ENCODE measurements around the gene THUMPD2. TPM values are rescaled to one million over a fixed set of nuclear protein-coding genes. Genes with fewer than 3 reads are reported as not detected.

Gene THUMPD2
- total RNA-seq, 1 experiment from 2014 or later = 19.5 TPM

- Histone ChIP-seq H4K8ac (replicated peaks; ENCODE audit: insufficient read length, low read depth, low read length) (no peak overlapping the region), H3K18ac (ENCODE audit: insufficient read length, low read depth, low read length) (no peak overlapping the region), H2BK12ac (ENCODE audit: insufficient read length, low read depth, low read length) (no peak overlapping the region), H3K9ac (ENCODE audit: extremely low read depth, insufficient read length, low read length) (no peak overlapping the region), H3K4me1 (ENCODE audit: insufficient read depth, low read length) (peaks cover 3% of the 10 kb centered on the region; the same call in 1 of the 2 replicates), H4K5ac (ENCODE audit: insufficient read length, low read depth, low read length) (no peak overlapping the region), H4K91ac (ENCODE audit: insufficient read length, low read depth, low read length) (no peak overlapping the region), H2AFZ (ENCODE audit: low read length) (no peak overlapping the region), H3K79me1 (ENCODE audit: insufficient read depth, low read depth, low read length, poor library complexity, severe bottlenecking) (no peaks in the 10 kb centered on the region), H3K9me3 (ENCODE audit: control insufficient read depth, low read depth, low read length) (no peaks in the 10 kb centered on the region), H2BK20ac (ENCODE audit: low read depth, low read length, poor library complexity, severe bottlenecking) (no peak overlapping the region), H3K4ac (ENCODE audit: low read depth, low read length) (no peak overlapping the region), H3K23ac (ENCODE audit: insufficient read length, low read depth, low read length) (no peak overlapping the region), H3K27ac (ENCODE audit: insufficient read length, low read depth, low read length) (no peak overlapping the region), H3K4me2 (ENCODE audit: insufficient read depth, insufficient read length, low read length) (no peak overlapping the region), H3K27me3 (ENCODE audit: insufficient read depth, low read length) (no peaks in the 10 kb centered on the region), H3K23me2 (ENCODE audit: insufficient read length, low read depth, low read length, poor library complexity, severe bottlenecking) (no peaks in the 10 kb centered on the region), H2BK120ac (ENCODE audit: low read depth, low read length, poor library complexity, severe bottlenecking) (no peak overlapping the region), H3K56ac (ENCODE audit: insufficient read length, low read depth, low read length) (no peak overlapping the region), H2BK15ac (ENCODE audit: low read depth, low read length) (no peak overlapping the region), H3K79me2 (ENCODE audit: insufficient read depth, low read length) (no peaks in the 10 kb centered on the region), H4K20me1 (ENCODE audit: control insufficient read depth, insufficient read depth, insufficient read length) (no peaks in the 10 kb centered on the region), H3T11ph (ENCODE audit: low read length) (no peak overlapping the region), H2AK5ac (ENCODE audit: insufficient read length, low read length) (no peak overlapping the region), H3K14ac (ENCODE audit: insufficient read depth, low read length) (no peak overlapping the region), H2BK5ac (ENCODE audit: insufficient read length, low read length) (no peak overlapping the region)
- Mint-ChIP-seq H3K27ac (no peak overlapping the region), H3K4me1 (peaks cover 5 to 7% of the 10 kb centered on the region in 2 experiments), H3K36me3 (ENCODE audit: insufficient read depth in 1 of 3, low read depth in 3 of 3) (no peaks in the 10 kb centered on the region; a peak in 2 of 7 replicates), H3K9me3 (no peaks in the 10 kb centered on the region), H3K4me3 (no peak overlapping the region), H3K27me3 (ENCODE audit: low read depth) (no peaks in the 10 kb centered on the region)
- no CpG with 5 or more reads among the region's 3 CpGs for WGBS (ENCODE audit: extremely low coverage, insufficient read length, low lambda C conversion rate)
- no peak for DNase-seq
- TF ChIP-seq CTCF (conservative IDR thresholded peaks at IDR 0.05) = no peak
Measured at GRCh38 chr2:39715822-39716221, 63.2 kb downstream of the THUMPD2 start.

Data from H9 (cell line).